H1 (cell line): ENCODE data around the gene SLC15A1. TPM values are rescaled to one million over a fixed set of nuclear protein-coding genes. Genes with fewer than 3 reads are reported as not detected.

Experiments
- SRF ChIP-seq: IDR thresholded peaks from 2 replicates; pipeline ENCODE4 v1.6.1; 2011; ENCODE audit warnings: mild to moderate bottlenecking, low read depth, low read length, moderate library complexity
- TBP ChIP-seq: IDR thresholded peaks from 2 replicates; pipeline ENCODE4 v1.6.1; 2011; ENCODE audit warnings: low read depth, low read length, improper control_type of control experiment
- polyA plus RNA-seq, 7 experiments: library from polyadenylated mRNA; depleted of rRNA in 3 of 7; stranded (reverse) in 5 of 7; unstranded in 2 of 7; fragments of >200 nt in 5 of 7; fragments of 200-250 nt in 2 of 7; gene quantifications; 1 replicate in 5 of 7; 2 replicates in 1 of 7; 4 replicates in 1 of 7; pipeline versions ENCODE4 v1.2.1 to v1.2.3, GENCODE V29; 2011 to 2013; ENCODE audit warnings: missing spikeins in 2 of 7, mixed read lengths in 2 of 7
- total RNA-seq: library from RNA; stranded (reverse); fragmentation: NEBNext Ultra II Directional; extraction: Animal tissue kit (Norgen Biotek cat#: 25700); gene quantifications from 2 replicates; pipeline ENCODE4 v1.2.1, GENCODE V29; 2021

Gene SLC15A1
- total and polyA plus RNA-seq, 2 of the 8 experiments (the other 6 are each of a cell fraction or from before 2014, with no cell fraction given), result 1.3 to 2.4 TPM

DNA sequence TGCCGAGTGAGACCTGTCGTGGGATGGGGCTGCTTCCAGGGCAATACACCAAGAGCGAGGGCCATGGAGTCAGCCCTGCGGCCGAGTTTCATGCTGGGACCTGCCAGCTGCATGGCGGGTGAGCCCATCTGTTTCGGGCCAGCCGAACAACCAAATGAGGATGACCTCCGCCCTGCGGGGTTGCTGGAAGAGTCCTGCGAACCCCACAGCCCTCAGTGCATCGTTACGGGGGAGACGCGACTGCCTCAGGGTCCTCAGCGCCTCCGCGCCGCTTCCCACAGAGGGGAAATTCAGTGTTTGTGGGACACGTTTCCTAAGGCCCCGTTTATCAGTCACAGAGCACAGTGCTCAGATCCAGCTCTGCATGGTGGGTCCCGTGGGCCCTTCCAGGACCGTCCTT, 22.0 kb downstream of the SLC15A1 start (continued):
- TF ChIP-seq TBP (no peak), SRF (no peak)
